Head of caudate nucleus (tissue), 42 donors: ENCODE data around the gene ISG15.

ENCODE experiments used
- DNase-seq, 42 donors: peaks; one replicate each; pipeline versions ENCODE4 v3.0.0 to v3.0.0-alpha.2; 2020 to 2021; ENCODE audit warnings: mixed read lengths in 7 of 42
- intact Hi-C: fragments of 100-400 bp; cut with DNase I; formaldehyde crosslinking; loops from one replicate; pipeline ENCODE4 v1.15.0; 2022

ISG15 gene

GRCh38 chr1:1063261-1063944 is 50.1 kb downstream of the ISG15 start:
- no peak for DNase-seq
- intact Hi-C loops, result no loop called here
